CD8-positive, alpha-beta memory T cell (primary cell): Measurements from ENCODE around the gene SLC15A5. TPM values are rescaled to one million over a fixed set of nuclear protein-coding genes. Genes with fewer than 3 reads are reported as not detected.

Experiments used
- CTCF ChIA-PET: fragments of 350-600 bp; sonication (Branson Sonifier 250); formaldehyde crosslinking; loops from one replicate; lab custom pipeline; 2021; ENCODE audit warnings: antibody characterized with exemption; lab: Charles Lee
- POLR2A ChIA-PET: fragments of 350-600 bp; sonication (Branson Sonifier 250); formaldehyde crosslinking; loops from one replicate; lab custom pipeline; 2021; ENCODE audit warnings: antibody characterized with exemption; lab: Charles Lee
- DNase-seq, 5 donors: peaks; one replicate each; pipeline versions ENCODE4 v3.0.0 to v3.0.0-alpha.2; 2020 to 2022; ENCODE audit warnings: mixed read lengths in 1 of 5
- H3K27ac ChIP-seq: one replicate; pipeline ENCODE4 v1.7.0; 2013; ENCODE audit warnings: low read depth, mild to moderate bottlenecking, low read length, moderate library complexity
- H3K27me3 ChIP-seq: 2 replicates; pipeline ENCODE4 v1.7.0; 2013; ENCODE audit warnings: low read length, mild to moderate bottlenecking; ENCODE audit not compliant: insufficient read depth, poor library complexity, severe bottlenecking
- H3K36me3 ChIP-seq: 2 replicates; pipeline ENCODE4 v1.7.0; 2013; ENCODE audit warnings: mild to moderate bottlenecking, low read length, moderate library complexity; ENCODE audit not compliant: insufficient read depth
- H3K4me1 ChIP-seq: 2 replicates; pipeline ENCODE4 v1.7.0; 2013; ENCODE audit warnings: mild to moderate bottlenecking, low read length, moderate library complexity; ENCODE audit not compliant: insufficient read depth
- H3K4me3 ChIP-seq: 2 replicates; pipeline ENCODE4 v1.7.0; 2013; ENCODE audit warnings: mild to moderate bottlenecking, low read length
- H3K9me3 ChIP-seq: 2 replicates; pipeline ENCODE4 v1.7.0; 2013; ENCODE audit warnings: mild to moderate bottlenecking, low read length
- H3K27ac Mint-ChIP-seq, 8 donors: one replicate each; pipeline ENCODE4 v1.8.0; 2020 to 2021; ENCODE audit warnings: mixed read lengths in 8 of 8, mild to moderate bottlenecking in 6 of 8, inconsistent platforms in 3 of 8, moderate library complexity in 3 of 8
- H3K27me3 Mint-ChIP-seq, 2 donors: one replicate each; pipeline ENCODE4 v1.8.0; 2020 to 2021; ENCODE audit warnings: mixed read lengths in 2 of 2, mild to moderate bottlenecking in 1 of 2, moderate library complexity in 1 of 2
- H3K36me3 Mint-ChIP-seq, 3 donors: one replicate each; pipeline ENCODE4 v1.8.0; 2020 to 2021; ENCODE audit warnings: mixed read lengths in 3 of 3, inconsistent platforms in 1 of 3, mild to moderate bottlenecking in 1 of 3
- H3K4me1 Mint-ChIP-seq, 3 donors: one replicate each; pipeline ENCODE4 v1.8.0; 2020 to 2021; ENCODE audit warnings: mixed read lengths in 3 of 3, inconsistent platforms in 1 of 3, mild to moderate bottlenecking in 1 of 3
- H3K4me3 Mint-ChIP-seq, 7 donors: one replicate each; pipeline ENCODE4 v1.8.0; 2020 to 2021; ENCODE audit warnings: mixed read lengths in 7 of 7, mild to moderate bottlenecking in 6 of 7, moderate library complexity in 4 of 7, inconsistent platforms in 2 of 7
- H3K9me3 Mint-ChIP-seq, 5 donors: one replicate each; pipeline ENCODE4 v1.8.0; 2020 to 2022; ENCODE audit warnings: mixed read lengths in 5 of 5, mild to moderate bottlenecking in 3 of 5, moderate library complexity in 2 of 5, inconsistent platforms in 1 of 5
- polyA plus RNA-seq: library from polyadenylated mRNA; unstranded; fragments of 300-500 nt; fragmentation: Illumina TruSeq; gene quantifications from one replicate; pipeline ENCODE4 v1.2.3, GENCODE V29; 2021
- total RNA-seq, 2 experiments: library from RNA; stranded (reverse); gene quantifications; one replicate each; pipeline ENCODE4 v1.2.3, GENCODE V29; 2021

SLC15A5 gene
- total and polyA plus RNA-seq, 3 experiments from 2014 or later = not detected

GRCh38 chr12:16228067-16228466 is 49.4 kb downstream of the SLC15A5 start:
- no peaks in the 10 kb centered on the region for H3K9me3 ChIP-seq
- ChIA-PET CTCF (no interaction called here), POLR2A (no interaction called here)
- no peak for DNase-seq
- H3K36me3 Mint-ChIP-seq = no peaks in the 10 kb centered on the region
- H3K36me3 ChIP-seq = no peaks in the 10 kb centered on the region
- H3K27ac ChIP-seq = no peak overlapping the region
- H3K4me1 Mint-ChIP-seq = no peaks in the 10 kb centered on the region
- no peaks in the 10 kb centered on the region for H3K4me1 ChIP-seq
- peaks cover 1 to 17% (median 3%) of the 10 kb centered on the region in 5 donors for H3K9me3 Mint-ChIP-seq
- no peak overlapping the region for H3K27ac Mint-ChIP-seq
- no peaks in the 10 kb centered on the region for H3K27me3 Mint-ChIP-seq
- H3K4me3 ChIP-seq = no peak overlapping the region
- no peaks in the 10 kb centered on the region for H3K27me3 ChIP-seq
- H3K4me3 Mint-ChIP-seq = no peak overlapping the region

GRCh38 chr12:16225692-16226091 is 51.8 kb downstream of the SLC15A5 start:
- Histone ChIP-seq H3K27ac (no peak overlapping the region), H3K9me3 (no peaks in the 10 kb centered on the region), H3K36me3 (no peaks in the 10 kb centered on the region), H3K4me3 (no peak overlapping the region), H3K27me3 (no peaks in the 10 kb centered on the region), H3K4me1 (no peaks in the 10 kb centered on the region)
- H3K36me3 Mint-ChIP-seq = no peaks in the 10 kb centered on the region
- POLR2A ChIA-PET = no interaction called here
- peaks cover 0 to 12% (median 0%) of the 10 kb centered on the region in 5 donors for H3K9me3 Mint-ChIP-seq
- H3K27me3 Mint-ChIP-seq = no peaks in the 10 kb centered on the region
- no peaks in the 10 kb centered on the region for H3K4me1 Mint-ChIP-seq
- no peak for DNase-seq
- H3K27ac Mint-ChIP-seq = no peak overlapping the region
- H3K4me3 Mint-ChIP-seq = no peak overlapping the region
- CTCF ChIA-PET = no interaction called here

- Mint-ChIP-seq H3K9me3 (peaks cover 0 to 14% (median 3%) of the 10 kb centered on the region in 5 donors), H3K4me3 (no peak overlapping the region), H3K36me3 (no peaks in the 10 kb centered on the region), H3K4me1 (no peaks in the 10 kb centered on the region), H3K27ac (no peak overlapping the region), H3K27me3 (no peaks in the 10 kb centered on the region)
- no peaks in the 10 kb centered on the region for H3K36me3 ChIP-seq
- CTCF ChIA-PET = no interaction called here
- no peaks in the 10 kb centered on the region for H3K4me1 ChIP-seq
- no peak overlapping the region for H3K27ac ChIP-seq
- H3K9me3 ChIP-seq = no peaks in the 10 kb centered on the region
- no peak overlapping the region for H3K4me3 ChIP-seq
- H3K27me3 ChIP-seq = no peaks in the 10 kb centered on the region
- POLR2A ChIA-PET = no interaction called here
- DNase-seq = no peak
Observed at GRCh38 chr12:16224196-16224595, 53.3 kb downstream of the SLC15A5 start.

GRCh38 chr12:16221776-16222175 is 55.7 kb downstream of the SLC15A5 start:
- CTCF ChIA-PET = no interaction called here
- no peak overlapping the region for H3K27ac Mint-ChIP-seq
- H3K9me3 ChIP-seq = no peaks in the 10 kb centered on the region
- no peaks in the 10 kb centered on the region for H3K36me3 Mint-ChIP-seq
- no peaks in the 10 kb centered on the region for H3K27me3 ChIP-seq
- H3K4me3 Mint-ChIP-seq = no peak overlapping the region
- peaks cover 0 to 14% (median 3%) of the 10 kb centered on the region in 5 donors for H3K9me3 Mint-ChIP-seq
- H3K36me3 ChIP-seq = no peaks in the 10 kb centered on the region
- no peak for DNase-seq
- POLR2A ChIA-PET = no interaction called here
- no peak overlapping the region for H3K4me3 ChIP-seq
- H3K27me3 Mint-ChIP-seq = no peaks in the 10 kb centered on the region
- no peak overlapping the region for H3K27ac ChIP-seq
- H3K4me1 ChIP-seq = no peaks in the 10 kb centered on the region
- no peaks in the 10 kb centered on the region for H3K4me1 Mint-ChIP-seq

- ChIA-PET POLR2A (no interaction called here), CTCF (no interaction called here)
- H3K4me1 ChIP-seq = no peaks in the 10 kb centered on the region
- H3K36me3 ChIP-seq = no peaks in the 10 kb centered on the region
- no peak overlapping the region for H3K27ac ChIP-seq
- no peaks in the 10 kb centered on the region for H3K4me1 Mint-ChIP-seq
- H3K9me3 ChIP-seq = no peaks in the 10 kb centered on the region
- H3K4me3 Mint-ChIP-seq = no peak overlapping the region
- H3K9me3 Mint-ChIP-seq = peaks cover 0 to 10% (median 0%) of the 10 kb centered on the region in 5 donors
- no peak overlapping the region for H3K27ac Mint-ChIP-seq
- H3K4me3 ChIP-seq = no peak overlapping the region
- no peaks in the 10 kb centered on the region for H3K27me3 ChIP-seq
- DNase-seq = no peak
- H3K36me3 Mint-ChIP-seq = no peaks in the 10 kb centered on the region
- no peaks in the 10 kb centered on the region for H3K27me3 Mint-ChIP-seq
Observed at GRCh38 chr12:16220120-16220519, 57.4 kb downstream of the SLC15A5 start.

- Mint-ChIP-seq H3K4me1 (no peaks in the 10 kb centered on the region), H3K9me3 (peaks cover 0 to 10% (median 2%) of the 10 kb centered on the region in 5 donors), H3K4me3 (no peak overlapping the region), H3K36me3 (no peaks in the 10 kb centered on the region), H3K27ac (no peak overlapping the region), H3K27me3 (no peaks in the 10 kb centered on the region)
- H3K27ac ChIP-seq = no peak overlapping the region
- H3K9me3 ChIP-seq = no peaks in the 10 kb centered on the region
- CTCF ChIA-PET = no interaction called here
- H3K4me1 ChIP-seq = no peaks in the 10 kb centered on the region
- no peaks in the 10 kb centered on the region for H3K27me3 ChIP-seq
- no peak overlapping the region for H3K4me3 ChIP-seq
- no peaks in the 10 kb centered on the region for H3K36me3 ChIP-seq
- no peak for DNase-seq
- POLR2A ChIA-PET = no interaction called here
Observed at GRCh38 chr12:16218934-16219751, 58.3 kb downstream of the SLC15A5 start.

DNA sequence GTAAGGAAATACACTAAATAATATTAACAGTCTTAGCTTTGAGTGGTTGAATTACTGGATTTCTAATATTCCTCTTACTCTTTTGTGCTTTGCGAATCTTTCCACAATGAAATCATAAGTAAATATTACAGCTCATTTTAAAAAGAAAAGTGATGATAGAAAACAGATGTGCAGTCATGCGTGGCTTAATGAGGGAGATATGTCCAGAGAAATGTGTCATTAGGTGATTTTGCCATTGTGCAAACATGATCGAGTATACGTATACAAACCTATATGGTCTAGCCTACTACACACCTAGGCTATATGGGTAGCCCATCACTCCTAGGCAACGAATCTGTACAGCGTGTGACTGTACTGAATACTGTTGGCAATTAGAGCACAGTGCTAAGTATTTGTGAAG is 59.3 kb downstream of the SLC15A5 start:
- H3K9me3 ChIP-seq = no peaks in the 10 kb centered on the region
- no peaks in the 10 kb centered on the region for H3K27me3 Mint-ChIP-seq
- H3K4me1 Mint-ChIP-seq = no peaks in the 10 kb centered on the region
- no peaks in the 10 kb centered on the region for H3K36me3 Mint-ChIP-seq
- ChIA-PET CTCF (no interaction called here), POLR2A (no interaction called here)
- peaks cover 0 to 10% (median 3%) of the 10 kb centered on the region in 5 donors for H3K9me3 Mint-ChIP-seq
- H3K27me3 ChIP-seq = no peaks in the 10 kb centered on the region
- no peaks in the 10 kb centered on the region for H3K36me3 ChIP-seq
- H3K27ac Mint-ChIP-seq = no peak overlapping the region
- DNase-seq = no peak
- no peak overlapping the region for H3K4me3 Mint-ChIP-seq
- no peak overlapping the region for H3K27ac ChIP-seq
- H3K4me3 ChIP-seq = no peak overlapping the region
- H3K4me1 ChIP-seq = no peaks in the 10 kb centered on the region

DNA sequence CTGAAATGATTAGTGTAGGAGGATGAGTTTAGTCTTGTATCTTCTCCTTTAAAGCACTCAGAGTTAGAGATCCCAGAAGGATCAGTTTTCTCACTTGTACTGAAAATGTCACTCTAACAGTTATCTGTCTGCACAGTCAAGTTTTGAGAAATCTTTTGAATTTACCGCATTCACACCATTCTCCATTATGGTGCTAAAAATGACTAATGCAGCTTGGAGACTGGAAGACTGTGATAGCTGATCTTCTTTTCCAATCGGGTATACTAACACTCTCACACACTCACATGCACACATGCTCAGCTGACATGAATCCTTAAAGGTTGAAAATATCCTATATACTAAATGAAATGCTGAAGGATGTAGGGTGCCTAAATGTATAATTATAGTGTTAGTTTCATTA is 65.8 kb downstream of the SLC15A5 start:
- Mint-ChIP-seq H3K27ac (no peak overlapping the region), H3K36me3 (no peaks in the 10 kb centered on the region), H3K27me3 (no peaks in the 10 kb centered on the region), H3K9me3 (peaks cover 0 to 3% (median 0%) of the 10 kb centered on the region in 5 donors), H3K4me3 (no peak overlapping the region), H3K4me1 (no peaks in the 10 kb centered on the region)
- H3K36me3 ChIP-seq = no peaks in the 10 kb centered on the region
- ChIA-PET POLR2A (no interaction called here), CTCF (no interaction called here)
- no peak for DNase-seq
- H3K4me1 ChIP-seq = no peaks in the 10 kb centered on the region
- no peak overlapping the region for H3K4me3 ChIP-seq
- no peaks in the 10 kb centered on the region for H3K9me3 ChIP-seq
- no peak overlapping the region for H3K27ac ChIP-seq
- H3K27me3 ChIP-seq = no peaks in the 10 kb centered on the region
